ENCODE measurements around the gene GRID1. TPM values are rescaled to one million over a fixed set of nuclear protein-coding genes. Genes with fewer than 3 reads are reported as not detected.

Gene GRID1
- total and polyA plus RNA-seq, 9 of the 15 experiments (the other 6 are each of a cell fraction or from before 2014, with no cell fraction given) = 0.01 to 7.2 (median 1.2) TPM

- TF ChIP-seq EGR1 (conservative IDR thresholded peaks at IDR 0.05) = no peak
- TF ChIP-seq HMG20A (CRISPR knock-in tag; conservative IDR thresholded peaks at IDR 0.05) = no peak
- 0 out of 4 replicates have a peak, but pooled peaks of 1 of the 2 experiments have one; percentile 37 for TF ChIP-seq KDM4B (IDR thresholded peaks at IDR 0.05; ENCODE audit: borderline replicate concordance in 2 of 2, low read depth in 1 of 2)
- no peak for TF ChIP-seq KAT2B (IDR thresholded peaks at IDR 0.05; ENCODE audit: low read depth, low read length)
- no peak for TF ChIP-seq U2AF1 (optimal IDR thresholded peaks at IDR 0.05; ENCODE audit: low read depth, low read length)
- TF ChIP-seq MTA3 (IDR thresholded peaks at IDR 0.05; ENCODE audit: borderline replicate concordance) = no peak; the same call in 1 of the 2 replicates
- no peak for TF ChIP-seq NCOA4 (IDR thresholded peaks at IDR 0.05; ENCODE audit: partially characterized antibody)
- no peak for TF ChIP-seq SREBF2 (CRISPR knock-in tag; IDR thresholded peaks at IDR 0.05)
- no peak for TF ChIP-seq ZNF586 (CRISPR knock-in tag; conservative IDR thresholded peaks at IDR 0.05)
- TF ChIP-seq BRD9 (IDR thresholded peaks at IDR 0.05; ENCODE audit: low read depth, partially characterized antibody) = peak; percentile 10
- no peak for TF ChIP-seq ZNF75A (CRISPR knock-in tag; IDR thresholded peaks at IDR 0.05)
- TF ChIP-seq HDAC6 (IDR thresholded peaks at IDR 0.05; ENCODE audit: low read depth, low read length) = no peak
- no peak for TF ChIP-seq ZNF280B (CRISPR knock-in tag; IDR thresholded peaks at IDR 0.05)
- peak; percentile 22; the same call in 1 of the 2 replicates for TF ChIP-seq MAFK (IDR thresholded peaks at IDR 0.05; ENCODE audit: low read length)
- no peak for TF ChIP-seq ZNF77 (CRISPR knock-in tag; IDR thresholded peaks at IDR 0.05)
- no peak for TF ChIP-seq ZNF23 (CRISPR knock-in tag; IDR thresholded peaks at IDR 0.05)
- TF ChIP-seq ZNF696 (CRISPR knock-in tag; conservative IDR thresholded peaks at IDR 0.05) = no peak
- 0 out of 2 replicates have a peak, but pooled peaks have one; percentile 27 for TF ChIP-seq CREM (IDR thresholded peaks at IDR 0.05; ENCODE audit: low read depth)
- TF ChIP-seq ARID1B (IDR thresholded peaks at IDR 0.05) = peak; percentile 94
- no peak for TF ChIP-seq TEAD2 (tag; IDR thresholded peaks at IDR 0.05)
- TF ChIP-seq MTF1 (CRISPR knock-in tag; IDR thresholded peaks at IDR 0.05; ENCODE audit: borderline replicate concordance) = no peak
- TF ChIP-seq ZNF699 (CRISPR knock-in tag; IDR thresholded peaks at IDR 0.05; ENCODE audit: insufficient replicate concordance) = no peak
- no peak for TF ChIP-seq ZC3H8 (IDR thresholded peaks at IDR 0.05)
- TF ChIP-seq NFYB (IDR thresholded peaks at IDR 0.05; ENCODE audit: extremely low read depth, insufficient read length) = no peak
- no peak for TF ChIP-seq MBD2 (IDR thresholded peaks at IDR 0.05; ENCODE audit: borderline replicate concordance, low read depth)
- no peak for TF ChIP-seq KLF6 (CRISPR knock-in tag; IDR thresholded peaks at IDR 0.05; ENCODE audit: borderline replicate concordance)
- TF ChIP-seq PHF21A (IDR thresholded peaks at IDR 0.05; ENCODE audit: borderline replicate concordance, low read depth) = no peak
- no peak for TF ChIP-seq TCF7L2 (IDR thresholded peaks at IDR 0.05; ENCODE audit: low read depth, low read length)
- TF ChIP-seq TAF9B (IDR thresholded peaks at IDR 0.05; ENCODE audit: partially characterized antibody) = no peak
- TF ChIP-seq NFATC3 (IDR thresholded peaks at IDR 0.05) = no peak
- no peak for TF ChIP-seq NELFE (IDR thresholded peaks at IDR 0.05; ENCODE audit: insufficient read depth, insufficient read length)
- TF ChIP-seq ZNF584 (CRISPR knock-in tag; IDR thresholded peaks at IDR 0.05; ENCODE audit: low read depth) = 0 out of 2 replicates have a peak, but pooled peaks have one; percentile 46
- no peak for TF ChIP-seq TAF15 (IDR thresholded peaks at IDR 0.05; ENCODE audit: low read depth, low read length)
These were observed 287.5 kb downstream of the GRID1 start (continued) for GRCh38 chr10:86079088-86079487.
